Activated CD8-positive, alpha-beta T cell treated with anti-CD3 and anti-CD28 coated beads, Interleukin-2, amount 10 ng/mL, durations not matched to agents 7 days and 5 days (primary cell): ENCODE results near the gene DDIT3. TPM values are rescaled to one million over a fixed set of nuclear protein-coding genes. Genes with fewer than 3 reads are reported as not detected.
"Not testable (repeated sequence)": the region's sequence is repeated elsewhere in the genome, so short reads cannot be mapped to it uniquely, and the experiment has no call there.

Experiments
- ATAC-seq: fragments of 150-1000 bp; cut with Tn5 transposase; one replicate; pipeline ENCODE4 v1.10.0; 2021; ENCODE audit warnings: moderate library complexity
- CTCF ChIA-PET: fragments of 350-600 bp; sonication (Branson Sonifier 250); formaldehyde crosslinking; loops from one replicate; lab custom pipeline; 2021; ENCODE audit warnings: antibody characterized with exemption; lab: Charles Lee
- POLR2A ChIA-PET: fragments of 350-600 bp; sonication (Branson Sonifier 250); formaldehyde crosslinking; loops from one replicate; lab custom pipeline; 2021; ENCODE audit warnings: antibody characterized with exemption; lab: Charles Lee
- DNase-seq: peaks from one replicate; pipeline ENCODE4 v3.0.0-alpha.2; 2020
- H3K27ac Mint-ChIP-seq: one replicate; pipeline ENCODE4 v1.8.0; 2021; ENCODE audit warnings: mild to moderate bottlenecking, mixed read lengths
- H3K27me3 Mint-ChIP-seq: one replicate; pipeline ENCODE4 v1.8.0; 2021; ENCODE audit warnings: low read depth, mixed read lengths
- H3K36me3 Mint-ChIP-seq: one replicate; pipeline ENCODE4 v1.8.0; 2021; ENCODE audit warnings: low read depth, mixed read lengths
- H3K4me1 Mint-ChIP-seq: one replicate; pipeline ENCODE4 v1.8.0; 2021; ENCODE audit warnings: low read depth, mixed read lengths
- H3K4me3 Mint-ChIP-seq: one replicate; pipeline ENCODE4 v1.8.0; 2021; ENCODE audit warnings: mild to moderate bottlenecking, mixed read lengths
- H3K9me3 Mint-ChIP-seq: one replicate; pipeline ENCODE4 v1.8.0; 2022; ENCODE audit warnings: mixed read lengths; ENCODE audit not compliant: insufficient read depth
- total RNA-seq, 2 experiments: library from RNA; stranded (reverse); gene quantifications; one replicate each; pipeline ENCODE4 v1.2.3, GENCODE V29; 2021

Gene DDIT3
- total RNA-seq, 2 experiments from 2014 or later, result 14.9 to 15.0 TPM

DNA sequence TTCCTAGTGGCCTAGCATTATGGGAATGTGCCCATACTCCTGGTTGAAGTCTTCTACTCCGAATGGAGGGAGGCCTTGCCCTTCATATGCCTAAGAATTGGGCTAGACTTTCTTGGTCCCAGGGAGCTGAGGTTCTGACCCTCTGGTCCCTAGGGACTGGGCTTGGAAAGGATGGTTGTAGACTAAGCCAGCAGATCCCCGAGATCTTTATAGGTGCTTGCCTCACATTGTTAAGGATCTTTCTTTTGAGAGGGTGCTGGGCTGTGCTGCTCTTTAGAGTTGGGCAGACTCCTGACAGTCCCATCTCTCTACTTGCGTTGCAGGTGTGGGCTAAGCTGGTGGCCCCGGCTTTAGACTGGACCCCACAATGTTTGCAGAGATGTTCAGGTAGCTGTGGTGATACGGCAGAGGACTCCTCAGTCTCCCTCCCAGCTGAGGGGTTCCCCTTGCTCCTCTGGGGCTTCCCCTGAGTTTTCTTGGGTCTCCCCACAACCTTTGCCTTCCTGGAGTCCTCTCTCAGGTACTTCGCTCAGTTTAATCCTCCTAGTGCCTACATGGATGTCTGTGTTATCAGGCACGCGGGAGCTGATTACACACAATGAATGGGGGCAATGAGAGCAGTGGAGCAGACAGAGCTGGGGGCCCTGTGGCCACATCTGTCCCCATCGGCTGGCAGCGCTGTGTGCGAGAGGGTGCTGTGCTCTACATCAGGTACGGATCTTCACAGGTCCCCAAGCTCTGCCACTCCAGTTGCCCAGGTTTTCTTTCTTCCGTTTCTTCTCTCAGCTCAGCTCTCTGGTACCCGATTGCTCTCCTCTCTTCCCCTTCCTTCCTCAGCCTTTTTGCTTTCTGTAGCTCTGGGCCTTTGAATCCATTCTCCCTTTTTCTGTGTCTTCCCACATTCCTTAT is 3.6 kb upstream of the DDIT3 start:
- ChIA-PET CTCF (interaction anchor here (0.9 to 2.4 kb wide), 8 partner anchors 9 to 65 kb away, joined by 3 to 8 read pairs (median 4); partner anchors contain the start of gene GLI1), POLR2A (interaction anchor here (0.8 to 2.7 kb wide), 5 partner anchors 11 to 46 kb away, joined by 3 to 29 read pairs (median 4); no protein-coding TSS in a partner anchor)
- no peak for DNase-seq
- Mint-ChIP-seq H3K27ac (peak overlapping the region; percentile 92), H3K4me1 (peaks cover 49% of the 10 kb centered on the region), H3K36me3 (peaks cover 44% of the 10 kb centered on the region), H3K9me3 (no peaks in the 10 kb centered on the region), H3K4me3 (peak overlapping the region; percentile 95), H3K27me3 (no peaks in the 10 kb centered on the region)
- ATAC-seq, result no peak

- H3K27me3 Mint-ChIP-seq, result no peaks in the 10 kb centered on the region
- DNase-seq, result peak; percentile 48
- ChIA-PET POLR2A (interaction anchor here (1.0 to 2.7 kb wide), 3 partner anchors 12 to 45 kb away, joined by 3 to 29 read pairs (median 12); no protein-coding TSS in a partner anchor), CTCF (interaction anchor here (1.2 to 2.4 kb wide), 4 partner anchors 11 to 64 kb away, joined by 3 to 8 read pairs (median 6); partner anchors contain the start of gene GLI1)
- H3K36me3 Mint-ChIP-seq, result peaks cover 48% of the 10 kb centered on the region
- H3K4me3 Mint-ChIP-seq, result peak overlapping the region; percentile 95
- H3K4me1 Mint-ChIP-seq, result peaks cover 58% of the 10 kb centered on the region
- H3K27ac Mint-ChIP-seq, result peak overlapping the region; percentile 92
- ATAC-seq, result no peak
- H3K9me3 Mint-ChIP-seq, result no peaks in the 10 kb centered on the region
These were observed 2.8 kb upstream of the DDIT3 start for GRCh38 chr12:57522887-57523705.

DNA sequence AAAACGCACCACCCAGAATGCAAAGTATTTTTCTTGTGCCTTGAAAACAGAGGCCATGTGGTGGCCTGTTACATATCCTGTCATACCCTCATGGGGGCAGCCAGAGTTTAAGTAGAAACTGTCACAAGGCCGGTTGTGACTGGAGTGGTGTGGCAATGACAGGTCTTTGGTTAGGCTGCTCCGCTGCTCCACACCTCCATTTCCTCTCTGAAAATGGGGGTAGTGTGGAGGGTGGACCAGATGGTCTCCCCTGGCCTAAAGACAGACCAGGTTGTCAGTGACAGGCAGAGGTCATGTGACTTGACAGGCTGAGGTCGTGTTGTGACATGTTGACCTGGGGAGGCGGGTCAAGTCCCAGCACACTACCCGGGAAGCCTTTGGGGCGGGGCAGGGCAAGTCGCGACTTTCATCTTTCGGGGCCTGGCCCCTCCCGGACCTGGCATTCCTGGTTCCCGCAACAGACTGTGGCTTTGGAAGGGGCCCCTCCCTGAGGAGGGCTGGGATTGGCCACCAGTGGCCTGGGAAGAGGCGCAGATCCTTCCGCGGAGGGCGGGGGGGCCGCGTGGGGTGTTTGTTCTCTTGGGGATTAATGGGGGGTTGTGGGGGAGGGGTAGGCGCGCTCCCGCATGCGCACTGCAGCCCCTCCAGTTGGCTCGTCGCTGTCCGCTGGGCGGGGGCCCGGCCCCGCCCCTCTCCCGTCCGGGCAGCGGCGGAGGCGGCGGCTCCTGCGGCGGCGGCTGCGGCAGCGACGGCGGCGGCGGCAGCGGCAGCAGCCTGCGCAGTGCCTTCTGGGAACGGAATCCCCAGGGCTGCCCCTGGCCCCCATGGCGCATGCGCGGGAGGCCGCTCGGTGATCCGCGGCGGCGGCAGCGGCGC is 1.9 kb upstream of the DDIT3 start, which contains the start of gene MBD6:
TSS of gene MBD6 (plus strand) at position 814 of the 876 bp plus-strand sequence. CDS start 1,480 bp downstream, outside the sequence.
- Mint-ChIP-seq H3K4me1 (peaks cover 61% of the 10 kb centered on the region), H3K27ac (peak within 1 kb of the TSS; percentile 100), H3K4me3 (peak within 1 kb of the TSS; percentile 95), H3K9me3 (no peaks in the 10 kb centered on the region), H3K36me3 (peaks cover 51% of the 10 kb centered on the region), H3K27me3 (no peaks in the 10 kb centered on the region)
- peak; percentile 45 for ATAC-seq
- DNase-seq, result peak; percentile 91
- POLR2A ChIA-PET, result no interaction called here
- CTCF ChIA-PET, result no interaction called here

DNA sequence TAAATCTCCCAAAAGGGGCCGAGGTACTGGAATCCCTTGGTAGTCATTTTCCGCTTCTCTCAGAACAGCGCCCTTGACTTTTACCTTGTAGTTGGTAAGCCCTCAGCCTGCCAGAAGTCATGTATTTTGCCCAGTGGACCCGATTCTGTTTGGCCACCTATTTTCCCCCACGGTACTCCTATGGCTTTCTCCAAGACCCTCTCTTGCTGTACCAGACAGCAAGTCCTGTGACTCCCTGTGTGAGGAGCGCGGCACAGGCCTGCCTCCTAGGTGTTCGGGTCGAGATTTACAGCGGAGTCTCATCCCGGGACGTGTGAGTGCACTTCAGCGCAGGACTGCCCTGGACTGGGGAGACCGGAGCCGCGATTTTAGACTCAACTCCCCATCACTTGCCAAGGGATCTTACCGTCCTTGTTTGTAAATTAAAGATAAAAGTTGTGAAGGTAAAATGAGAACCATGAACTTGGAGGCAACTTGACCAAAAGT is 1.3 kb upstream of the DDIT3 start:
- POLR2A ChIA-PET, result interaction anchor here (1.2 to 5.2 kb wide), 4 partner anchors 35 to 1548 kb away, joined by 3 to 74 read pairs (median 8); partner anchors contain the start of genes ARHGAP9, RAB5B and STAT6

GRCh38 chr12:57519796-57520052 is 590 bp downstream of the DDIT3 start:
- H3K36me3 Mint-ChIP-seq, result peaks cover 65% of the 10 kb centered on the region
- H3K27me3 Mint-ChIP-seq, result no peaks in the 10 kb centered on the region
- H3K27ac Mint-ChIP-seq, result peak overlapping the region; percentile 100
- ChIA-PET CTCF (interaction anchor here (1.0 to 2.4 kb wide), 3 partner anchors 42 to 221 kb away, joined by 3 to 8 read pairs (median 3); partner anchors contain the start of gene GLI1), POLR2A (interaction anchor here (0.6 to 5.2 kb wide), 14 partner anchors 12 to 409 kb away, joined by 3 to 74 read pairs (median 6); partner anchors contain the start of genes ARHGAP9, DCTN2, GLI1 and STAT6)
- DNase-seq, result peak; percentile 39
- peaks cover 56% of the 10 kb centered on the region for H3K4me1 Mint-ChIP-seq
- H3K4me3 Mint-ChIP-seq, result peak overlapping the region; percentile 86
- H3K9me3 Mint-ChIP-seq, result no peaks in the 10 kb centered on the region
- peak; percentile 1 for ATAC-seq

More for the DNA sequence above, 1.3 kb upstream of the DDIT3 start:
- no peak for ATAC-seq
- H3K27me3 Mint-ChIP-seq, result no peaks in the 10 kb centered on the region
- CTCF ChIA-PET, result interaction anchor here (1.0 to 2.4 kb wide), 3 partner anchors 44 to 63 kb away, joined by 3 to 8 read pairs (median 3); partner anchors contain the start of gene GLI1
- peaks cover 64% of the 10 kb centered on the region for H3K4me1 Mint-ChIP-seq
- H3K36me3 Mint-ChIP-seq, result peaks cover 52% of the 10 kb centered on the region
- no peak for DNase-seq
- peak overlapping the region; percentile 100 for H3K27ac Mint-ChIP-seq
- H3K4me3 Mint-ChIP-seq, result peak overlapping the region; percentile 86
- no peaks in the 10 kb centered on the region for H3K9me3 Mint-ChIP-seq

DNA sequence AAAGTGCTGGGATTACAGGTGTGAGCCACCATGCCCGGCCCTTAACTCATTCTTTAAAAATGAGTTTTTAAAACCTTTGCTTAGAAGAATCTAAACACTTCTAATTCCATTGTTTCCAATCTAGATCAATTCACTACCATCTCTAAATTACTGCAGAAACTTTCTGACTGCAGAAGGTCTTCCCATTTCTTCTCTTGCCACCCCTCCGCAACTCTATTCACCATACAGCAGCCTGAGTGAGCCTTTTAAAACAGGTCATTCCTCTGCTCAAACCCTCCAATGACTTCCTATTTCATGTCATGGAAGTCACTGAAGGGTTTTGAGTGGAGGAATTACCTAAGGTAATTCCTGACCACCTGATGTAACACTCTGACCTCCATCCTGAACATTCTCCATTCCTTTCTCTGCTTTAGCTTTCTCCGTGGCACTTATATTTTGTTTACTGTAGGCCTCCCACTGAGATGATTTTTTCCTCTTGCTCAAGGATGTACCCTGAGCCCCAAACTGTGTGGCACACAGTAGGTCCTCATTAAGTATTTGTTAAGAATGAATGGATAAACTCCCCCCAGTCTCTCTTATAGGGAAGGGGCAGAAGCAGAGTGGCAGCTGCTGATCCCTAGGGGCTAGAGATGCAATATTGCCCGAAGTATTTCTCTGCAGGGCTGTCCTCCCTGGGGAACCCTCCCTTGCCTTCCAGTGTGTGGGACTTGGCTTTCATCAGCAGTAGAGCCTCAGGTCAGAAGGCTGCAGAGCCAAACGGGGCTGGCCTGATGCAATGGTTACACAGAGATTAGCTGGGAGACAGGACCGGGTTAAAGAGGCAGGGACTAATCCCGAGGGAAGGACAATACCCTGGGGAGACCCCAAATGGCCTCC is 1.2 kb downstream of the DDIT3 start:
- no peak for ATAC-seq
- Mint-ChIP-seq H3K27ac (peak overlapping the region; percentile 100), H3K27me3 (no peaks in the 10 kb centered on the region), H3K36me3 (peaks cover 66% of the 10 kb centered on the region), H3K9me3 (no peaks in the 10 kb centered on the region), H3K4me1 (peaks cover 51% of the 10 kb centered on the region), H3K4me3 (peak overlapping the region; percentile 86)
- ChIA-PET CTCF (interaction anchor here (1.0 to 3.9 kb wide), 4 partner anchors 42 to 102 kb away, joined by 3 to 15 read pairs (median 6); partner anchors contain the start of gene GLI1), POLR2A (interaction anchor here (0.6 to 5.2 kb wide), 11 partner anchors 9 to 73 kb away, joined by 3 to 74 read pairs (median 9); partner anchors contain the start of genes ARHGAP9, DCTN2 and GLI1)
- DNase-seq, result no peak

- ChIA-PET CTCF (interaction anchor here (1.1 to 3.9 kb wide), 3 partner anchors 41 to 102 kb away, joined by 3 to 15 read pairs (median 11); no protein-coding TSS in a partner anchor), POLR2A (interaction anchor here (0.6 to 5.2 kb wide), 5 partner anchors 9 to 40 kb away, joined by 3 to 74 read pairs (median 4); partner anchors contain the start of gene ARHGAP9)
- no peaks in the 10 kb centered on the region for H3K9me3 Mint-ChIP-seq
- peak overlapping the region; percentile 62 for H3K27ac Mint-ChIP-seq
- H3K4me3 Mint-ChIP-seq, result peak overlapping the region; percentile 86
- DNase-seq, result no peak
- H3K27me3 Mint-ChIP-seq, result no peaks in the 10 kb centered on the region
- peaks cover 42% of the 10 kb centered on the region for H3K4me1 Mint-ChIP-seq
- ATAC-seq, result no peak
- peaks cover 63% of the 10 kb centered on the region for H3K36me3 Mint-ChIP-seq
These were observed 2.0 kb downstream of the DDIT3 start for GRCh38 chr12:57518176-57518919.

DNA sequence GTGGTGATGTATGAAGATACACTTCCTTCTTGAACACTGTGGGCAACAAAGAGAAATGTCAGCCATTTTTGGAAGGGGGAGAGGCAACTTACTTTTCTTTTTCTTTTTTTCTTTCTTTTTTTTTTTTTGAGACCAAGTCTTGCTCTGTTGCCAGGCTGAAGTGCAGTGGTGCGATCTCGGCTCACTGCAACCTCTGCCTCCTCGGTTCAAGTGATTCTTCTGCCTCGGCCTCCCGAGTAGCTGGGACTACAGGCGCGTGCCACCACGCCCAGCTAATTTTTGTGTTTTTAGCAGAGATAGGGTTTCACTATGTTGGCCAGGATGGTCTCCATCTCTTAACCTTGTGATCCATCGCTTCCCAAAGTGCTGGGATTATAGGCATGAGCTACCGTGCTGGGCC is 2.6 kb downstream of the DDIT3 start:
- not testable (repeated sequence) for ATAC-seq, H3K9me3 Mint-ChIP-seq, H3K27ac Mint-ChIP-seq, H3K27me3 Mint-ChIP-seq, H3K4me3 Mint-ChIP-seq, DNase-seq
- H3K4me1 Mint-ChIP-seq, result peaks cover 41% of the 10 kb centered on the region
- ChIA-PET CTCF (interaction anchor here (0.6 to 3.9 kb wide), 3 partner anchors 18 to 59 kb away, joined by 3 to 15 read pairs (median 11); no protein-coding TSS in a partner anchor), POLR2A (interaction anchor here (0.8 to 5.2 kb wide), 5 partner anchors 8 to 39 kb away, joined by 3 to 74 read pairs (median 4); partner anchors contain the start of genes ARHGAP9 and DCTN2)
- peaks cover 70% of the 10 kb centered on the region for H3K36me3 Mint-ChIP-seq

- no peaks in the 10 kb centered on the region for H3K27me3 Mint-ChIP-seq
These were observed 3.1 kb downstream of the DDIT3 start for GRCh38 chr12:57517187-57517586.

More at GRCh38 chr12:57517187-57517586, 3.1 kb downstream of the DDIT3 start:
- no peak overlapping the region for H3K27ac Mint-ChIP-seq
- ChIA-PET POLR2A (interaction anchor here (0.8 to 5.2 kb wide), 2 partner anchors 29 to 39 kb away, joined by 3 to 74 read pairs; partner anchors contain the start of genes ARHGAP9 and DCTN2), CTCF (interaction anchor here (0.6 to 3.9 kb wide), 3 partner anchors 18 to 59 kb away, joined by 3 to 15 read pairs (median 11); no protein-coding TSS in a partner anchor)
- H3K4me1 Mint-ChIP-seq, result peaks cover 44% of the 10 kb centered on the region
- no peak overlapping the region for H3K4me3 Mint-ChIP-seq
- ATAC-seq, result no peak
- no peaks in the 10 kb centered on the region for H3K9me3 Mint-ChIP-seq
- DNase-seq, result no peak
- H3K36me3 Mint-ChIP-seq, result peaks cover 75% of the 10 kb centered on the region
